SK-N-SH (cell line): ENCODE measurements around the gene DUOXA2. TPM values are rescaled to one million over a fixed set of nuclear protein-coding genes. Genes with fewer than 3 reads are reported as not detected.

Experiments
- CTCF ChIA-PET: fragments of 300-600, 350-600 bp; formaldehyde crosslinking; extraction: SDS; loops from one replicate; lab custom pipeline; 2021; lab: Yijun Ruan, JAX
- POLR2A ChIA-PET: fragments of 350-600 bp; sonication (Branson Sonifier 250); formaldehyde crosslinking; extraction: SDS; loops from one replicate; lab custom pipeline; 2020; ENCODE audit warnings: antibody characterized with exemption, inconsistent platforms; lab: Yijun Ruan, JAX
- DNase-seq: peaks from one replicate; pipeline ENCODE4 v3.0.0; 2012
- H2AFZ ChIP-seq: fragments of 200-600 bp; sonication (generic); 2 replicates; pipeline ENCODE4 v1.8.1; 2016; ENCODE audit warnings: antibody characterized with exemption, mild to moderate bottlenecking, low read depth
- H3F3A ChIP-seq: fragments of 200-600 bp; sonication (generic); replicated peaks from 2 replicates; pipeline ENCODE3; 2016; ENCODE audit warnings: antibody characterized with exemption, mild to moderate bottlenecking; ENCODE audit not compliant: insufficient read depth
- H3K27ac ChIP-seq, 2 experiments: fragments of 200-500 bp in 1 of 2; fragments of 200-600 bp in 1 of 2; sonication (Bioruptor generic) in 1 of 2; sonication (generic), shearing (Covaris generic) in 1 of 2; 2 replicates each; pipeline versions ENCODE4 v1.5.1 to v1.6.1; 2014 to 2016; ENCODE audit warnings: low read depth in 2 of 2, inconsistent platforms in 1 of 2, low read length in 1 of 2, mild to moderate bottlenecking in 1 of 2, mixed read lengths in 1 of 2
- H3K27me3 ChIP-seq: fragments of 200-600 bp; sonication (generic), shearing (Covaris generic); 2 replicates; pipeline ENCODE4 v1.6.1; 2016; ENCODE audit warnings: mixed run types; ENCODE audit not compliant: insufficient read depth
- H3K36me3 ChIP-seq, 2 experiments: fragments of 200-500 bp in 1 of 2; fragments of 200-600 bp in 1 of 2; sonication (Bioruptor generic) in 1 of 2; sonication (generic) in 1 of 2; replicated peaks in 1 of 2; 2 replicates each; pipeline versions ENCODE3 to v1.5.1; 2014 to 2016; ENCODE audit warnings: low read length in 1 of 2, mild to moderate bottlenecking in 1 of 2; ENCODE audit not compliant: insufficient read depth in 2 of 2, control insufficient read depth in 1 of 2
- H3K4me1 ChIP-seq, 2 experiments: fragments of 200-500 bp in 1 of 2; fragments of 200-600 bp in 1 of 2; sonication (Bioruptor generic) in 1 of 2; sonication (generic), shearing (Covaris generic) in 1 of 2; 2 replicates each; pipeline versions ENCODE4 v1.5.1 to v1.6.1; 2014 to 2016; ENCODE audit warnings: low read depth in 1 of 2, low read length in 1 of 2, mixed run types in 1 of 2; ENCODE audit not compliant: insufficient read depth in 2 of 2, control insufficient read depth in 1 of 2
- H3K4me2 ChIP-seq: fragments of 200-600 bp; sonication (generic), shearing (Covaris generic); 2 replicates; pipeline ENCODE4 v1.6.1; 2017; ENCODE audit warnings: mixed run types
- H3K4me3 ChIP-seq, 2 experiments: fragments of 200-500 bp in 1 of 2; fragments of 200-600 bp in 1 of 2; sonication (Bioruptor generic) in 1 of 2; sonication (generic), shearing (Covaris generic) in 1 of 2; 2 replicates each; pipeline versions ENCODE4 v1.5.1 to v1.8.1; 2014 to 2016; ENCODE audit warnings: low read depth in 2 of 2, inconsistent platforms in 1 of 2, low read length in 1 of 2, mild to moderate bottlenecking in 1 of 2, mixed read lengths in 1 of 2, moderate library complexity in 1 of 2
- H3K79me2 ChIP-seq: fragments of 200-600 bp; sonication (generic); 2 replicates; pipeline ENCODE4 v1.8.1; 2017; ENCODE audit warnings: mild to moderate bottlenecking; ENCODE audit not compliant: insufficient read depth
- H3K9ac ChIP-seq: fragments of 200-600 bp; sonication (generic); 2 replicates; pipeline ENCODE4 v1.6.1; 2017; ENCODE audit warnings: mixed run types
- H3K9me2 ChIP-seq: fragments of 200-600 bp; sonication (generic); 2 replicates; pipeline ENCODE4 v1.6.1; 2017; ENCODE audit warnings: mixed run types
- H3K9me3 ChIP-seq: fragments of 200-600 bp; sonication (generic); 2 replicates; pipeline ENCODE4 v1.6.1; 2017; ENCODE audit warnings: mixed run types, mild to moderate bottlenecking, moderate library complexity
- H4K20me1 ChIP-seq: fragments of 200-600 bp; sonication (generic); 2 replicates; pipeline ENCODE4 v1.6.1; 2017; ENCODE audit warnings: mild to moderate bottlenecking, mixed run types; ENCODE audit not compliant: insufficient read depth
- ELF1 ChIP-seq: IDR thresholded peaks from 2 replicates; pipeline ENCODE4 v1.4.0; 2012
- EP300 ChIP-seq, 2 experiments: IDR thresholded peaks; 2 replicates each; pipeline versions ENCODE4 v1.4.0 to v1.6.1; 2012; ENCODE audit warnings: borderline replicate concordance in 1 of 2, low read depth in 1 of 2, low read length in 1 of 2
- EZH2phosphoT487 ChIP-seq: fragments of 200-600 bp; sonication (generic); IDR thresholded peaks from 2 replicates; pipeline ENCODE4 v1.6.1; 2017; ENCODE audit warnings: low read depth, mixed run types, mild to moderate bottlenecking, antibody characterized with exemption, moderate library complexity, borderline replicate concordance
- GABPA ChIP-seq: IDR thresholded peaks from 2 replicates; pipeline ENCODE4 v1.4.0; 2012; ENCODE audit warnings: low read depth, mild to moderate bottlenecking
- GATA2 ChIP-seq: sonication (generic); formaldehyde crosslinking; IDR thresholded peaks from 2 replicates; pipeline ENCODE4 v1.5.0; 2020; ENCODE audit warnings: mild to moderate bottlenecking, missing genetic modification reagents
- IRF3 ChIP-seq: fragments of 150-350 bp; IDR thresholded peaks from 2 replicates; pipeline ENCODE4 v1.6.1; 2016; ENCODE audit warnings: mild to moderate bottlenecking, low read depth, low read length
- JUND ChIP-seq: IDR thresholded peaks from 2 replicates; pipeline ENCODE4 v1.4.0; 2012
- MEF2A ChIP-seq: IDR thresholded peaks from 2 replicates; pipeline ENCODE4 v1.4.0; 2012; ENCODE audit warnings: low read depth, borderline replicate concordance
- MXI1 ChIP-seq: IDR thresholded peaks from 2 replicates; pipeline ENCODE4 v1.6.1; 2012; ENCODE audit warnings: mild to moderate bottlenecking, low read depth, low read length, improper control_type of control experiment
- NRF1 ChIP-seq: IDR thresholded peaks from 2 replicates; pipeline ENCODE4 v1.6.1; 2012; ENCODE audit warnings: low read depth, mild to moderate bottlenecking, low read length
- RAD21 ChIP-seq: IDR thresholded peaks from 2 replicates; pipeline ENCODE4 v1.6.1; 2012; ENCODE audit warnings: mild to moderate bottlenecking, low read length
- RCOR1 ChIP-seq: fragments of 150-350 bp; IDR thresholded peaks from 2 replicates; pipeline ENCODE4 v1.6.1; 2017; ENCODE audit warnings: antibody characterized with exemption, low read length
- REST ChIP-seq: IDR thresholded peaks from 2 replicates; pipeline ENCODE4 v1.6.1; 2012; ENCODE audit warnings: mild to moderate bottlenecking, low read depth, low read length, moderate library complexity
- RXRA ChIP-seq: IDR thresholded peaks from 2 replicates; pipeline ENCODE4 v1.4.0; 2012; ENCODE audit warnings: low read depth, mild to moderate bottlenecking, borderline replicate concordance
- SIN3A ChIP-seq: IDR thresholded peaks from 2 replicates; pipeline ENCODE4 v1.6.1; 2012; ENCODE audit warnings: low read depth, mild to moderate bottlenecking, low read length, moderate library complexity, borderline replicate concordance
- TEAD4 ChIP-seq: IDR thresholded peaks from 2 replicates; pipeline ENCODE4 v1.4.0; 2012; ENCODE audit warnings: mild to moderate bottlenecking, borderline replicate concordance; ENCODE audit not compliant: insufficient read depth
- USF1 ChIP-seq: IDR thresholded peaks from 2 replicates; pipeline ENCODE4 v1.4.0; 2012; ENCODE audit warnings: low read depth, borderline replicate concordance
- WGBS: methylation state at CpG from one replicate; pipeline ENCODE4 v1.1.6; 2017; ENCODE audit warnings: low lambda C conversion rate; 5-methylcytosine and 5-hydroxymethylcytosine counted together
- polyA plus RNA-seq, 3 experiments: library from polyadenylated mRNA; depleted of rRNA; stranded (reverse); fragments of >200 nt; gene quantifications; 2 replicates each; pipeline ENCODE4 v1.2.3, GENCODE V29; 2012

The DUOXA2 gene
- polyA plus RNA-seq, 1 of the 3 experiments (the other 2 are of a cell fraction) = not detected

- H3K9me2 ChIP-seq = no peaks in the 10 kb centered on the region
- CTCF ChIA-PET = interaction anchor here (1.2 to 10.7 kb wide), 7 partner anchors 23 to 296 kb away, joined by 3 to 226 read pairs (median 26); no protein-coding TSS in a partner anchor
- WGBS = 96% methylated on average over 11 of the region's 14 CpGs
- H3K4me1 ChIP-seq = peaks cover 15 to 22% of the 10 kb centered on the region in 2 experiments; a peak in 3 of 4 replicates
- no peaks in the 10 kb centered on the region for H4K20me1 ChIP-seq
- no peak overlapping the region for H3K4me2 ChIP-seq
- H3K27ac ChIP-seq = no peak overlapping the region
- DNase-seq = no peak
- H3F3A ChIP-seq = no peaks in the 10 kb centered on the region
- H3K4me3 ChIP-seq = no peak overlapping the region
- no peaks in the 10 kb centered on the region for H3K9me3 ChIP-seq
- POLR2A ChIA-PET = interaction anchor here (1.5 kb wide), 2 partner anchors 8 to 37 kb away, joined by 5 to 6 read pairs; no protein-coding TSS in a partner anchor
- H3K9ac ChIP-seq = no peak overlapping the region
- TF ChIP-seq MEF2A = no peak
- no peak for TF ChIP-seq ELF1
- TF ChIP-seq EZH2phosphoT487 = no peak
- no peak for TF ChIP-seq USF1
- no peak for TF ChIP-seq SIN3A
- no peak for TF ChIP-seq JUND
- no peak for TF ChIP-seq GATA2 (CRISPR knock-in tag)
- no peak for TF ChIP-seq EP300 (IDR thresholded peaks at IDR 0.05; ENCODE audit: borderline replicate concordance in 1 of 2, low read depth in 1 of 2, low read length in 1 of 2)
- no peak for TF ChIP-seq IRF3
- TF ChIP-seq RCOR1 = no peak
- no peak for TF ChIP-seq REST
- no peak for TF ChIP-seq NRF1
- no peak for TF ChIP-seq RAD21
- TF ChIP-seq TEAD4 = no peak
- no peak for TF ChIP-seq RXRA
- no peak for TF ChIP-seq GABPA
- TF ChIP-seq MXI1 = no peak
- no peaks in the 10 kb centered on the region for H3K27me3 ChIP-seq
- no peaks in the 10 kb centered on the region for H3K36me3 ChIP-seq
- no peak overlapping the region for H2AFZ ChIP-seq
- peaks cover 10% of the 10 kb centered on the region; the same call in 1 of the 2 replicates for H3K79me2 ChIP-seq
Measured at GRCh38 chr15:45161666-45162065, 47.5 kb downstream of the DUOXA2 start.
